ENCODE data around the gene SNRPD2.

SNRPD2 gene

DNA sequence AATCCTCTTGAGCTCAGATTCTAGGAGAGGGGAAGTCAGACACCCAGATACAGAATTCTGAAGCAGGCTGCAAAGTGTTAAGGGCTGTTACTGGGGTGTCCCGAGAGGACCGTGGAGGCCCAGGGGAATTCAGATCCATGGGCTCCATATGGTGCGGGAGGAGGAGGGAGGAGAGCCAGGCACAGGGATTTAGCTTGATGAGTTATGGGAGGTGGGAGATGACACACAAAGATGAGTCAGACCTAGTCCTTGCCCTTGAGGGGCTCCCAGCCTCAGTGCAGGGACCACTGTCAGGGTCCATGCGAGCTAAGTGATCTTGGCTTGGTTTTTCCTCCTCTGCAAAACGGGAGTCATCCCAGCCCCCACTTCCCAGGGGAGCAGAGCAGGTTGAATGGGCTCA lies 38.1 kb downstream of the SNRPD2 start:
- no peak for DNase-seq

DNA sequence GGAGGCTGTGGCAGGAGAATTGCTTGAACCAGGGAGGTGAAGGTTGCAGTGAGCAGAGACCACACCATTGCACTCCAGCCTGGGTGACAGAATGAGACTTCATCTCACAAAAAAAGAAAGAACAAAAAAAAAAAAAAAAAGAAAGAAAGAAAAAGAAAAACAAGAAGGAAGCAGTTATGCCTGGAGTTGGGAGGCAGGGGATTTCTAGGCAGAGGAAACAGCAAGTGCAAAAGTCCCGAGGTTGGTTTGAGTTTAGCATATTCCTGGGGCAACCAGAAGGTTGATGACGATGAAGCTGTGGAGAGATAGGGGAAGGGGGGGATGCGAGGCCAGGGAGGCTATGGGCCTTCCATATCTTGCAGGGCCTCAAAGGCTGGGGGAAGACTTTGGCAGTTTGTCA lies 41.0 kb downstream of the SNRPD2 start:
- DNase-seq, result no peak

DNA sequence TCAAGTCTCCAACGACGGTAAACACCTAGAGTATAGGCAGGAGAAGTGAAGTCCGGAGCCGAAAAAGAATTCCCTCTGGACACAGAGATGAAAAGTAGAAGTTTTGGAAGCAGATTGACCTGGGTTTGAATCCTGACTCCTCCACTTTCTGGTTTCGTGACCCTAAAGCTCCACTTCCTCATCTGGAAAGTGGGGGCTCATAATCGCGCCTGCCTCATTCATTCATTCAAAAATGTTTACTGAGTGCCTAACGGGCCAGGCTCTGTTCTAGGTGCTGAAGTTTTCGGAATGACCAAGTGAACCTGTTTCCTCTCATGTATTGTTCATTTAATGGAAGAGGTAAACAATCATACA lies 45.4 kb downstream of the SNRPD2 start:
- no peak for DNase-seq

DNA sequence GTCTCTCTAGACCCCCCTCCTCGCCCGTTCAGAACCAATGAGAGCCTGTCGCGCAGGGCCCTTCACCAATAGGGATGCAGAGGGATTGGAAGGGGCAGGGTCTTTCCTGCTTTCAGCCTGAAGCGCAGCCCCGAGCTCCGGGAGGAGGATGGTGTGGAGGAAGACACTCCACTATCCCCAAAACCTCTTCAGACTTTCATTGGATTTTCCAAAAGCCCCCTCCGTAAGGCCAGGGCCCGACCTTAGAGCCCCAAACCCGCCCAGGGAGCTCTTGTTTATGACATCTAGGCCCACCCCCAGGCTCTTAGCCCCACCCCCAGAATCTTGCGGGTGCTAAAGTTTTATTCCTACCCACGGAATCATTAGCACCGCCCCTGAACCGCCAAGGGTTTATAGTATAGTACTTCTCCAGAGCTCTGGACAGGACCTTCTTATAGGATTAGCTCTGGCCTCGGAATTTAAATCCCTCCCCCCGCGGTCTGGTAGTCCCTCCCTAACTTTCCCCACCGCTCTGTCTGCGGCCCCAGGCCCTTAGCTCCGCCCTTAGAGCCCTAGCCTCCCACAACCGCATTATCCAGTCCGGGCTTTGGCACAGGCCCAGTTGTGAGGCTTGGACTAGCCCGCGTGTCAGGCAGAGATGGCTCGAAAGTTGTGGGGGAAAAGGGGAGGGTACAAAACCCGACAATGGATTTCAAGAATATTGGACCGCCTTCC lies 46.0 kb downstream of the SNRPD2 start:
- DNase-seq, result peak; percentile 83

DNA sequence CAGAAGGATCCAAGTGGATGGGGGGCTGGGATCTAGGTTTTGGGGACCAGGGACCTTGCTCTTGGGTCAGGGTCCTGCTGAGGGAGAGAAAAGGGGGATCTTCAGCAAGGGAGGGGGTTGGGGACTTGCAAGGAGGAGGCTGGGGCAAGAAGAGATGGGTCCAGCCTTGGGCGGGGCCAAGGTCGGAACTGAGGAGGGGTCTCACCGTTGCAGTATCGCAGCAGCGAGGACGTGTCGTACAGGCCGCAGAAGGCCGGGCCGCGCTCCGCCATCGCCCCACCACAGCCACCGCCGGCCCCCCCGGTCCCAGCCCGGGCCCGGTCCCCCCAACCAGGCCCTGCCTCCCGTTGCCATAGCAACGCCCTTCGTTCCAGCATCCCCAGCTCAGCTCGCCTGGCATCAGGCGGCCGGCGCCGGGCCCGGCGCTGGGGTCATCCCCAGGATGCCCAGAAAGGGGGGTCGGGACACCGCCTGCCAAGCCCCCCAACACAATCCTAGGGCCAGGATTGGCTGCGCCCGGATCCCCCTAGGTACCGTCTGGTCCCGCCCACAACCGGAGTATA lies 46.6 kb downstream of the SNRPD2 start:
- DNase-seq, result no peak

DNA sequence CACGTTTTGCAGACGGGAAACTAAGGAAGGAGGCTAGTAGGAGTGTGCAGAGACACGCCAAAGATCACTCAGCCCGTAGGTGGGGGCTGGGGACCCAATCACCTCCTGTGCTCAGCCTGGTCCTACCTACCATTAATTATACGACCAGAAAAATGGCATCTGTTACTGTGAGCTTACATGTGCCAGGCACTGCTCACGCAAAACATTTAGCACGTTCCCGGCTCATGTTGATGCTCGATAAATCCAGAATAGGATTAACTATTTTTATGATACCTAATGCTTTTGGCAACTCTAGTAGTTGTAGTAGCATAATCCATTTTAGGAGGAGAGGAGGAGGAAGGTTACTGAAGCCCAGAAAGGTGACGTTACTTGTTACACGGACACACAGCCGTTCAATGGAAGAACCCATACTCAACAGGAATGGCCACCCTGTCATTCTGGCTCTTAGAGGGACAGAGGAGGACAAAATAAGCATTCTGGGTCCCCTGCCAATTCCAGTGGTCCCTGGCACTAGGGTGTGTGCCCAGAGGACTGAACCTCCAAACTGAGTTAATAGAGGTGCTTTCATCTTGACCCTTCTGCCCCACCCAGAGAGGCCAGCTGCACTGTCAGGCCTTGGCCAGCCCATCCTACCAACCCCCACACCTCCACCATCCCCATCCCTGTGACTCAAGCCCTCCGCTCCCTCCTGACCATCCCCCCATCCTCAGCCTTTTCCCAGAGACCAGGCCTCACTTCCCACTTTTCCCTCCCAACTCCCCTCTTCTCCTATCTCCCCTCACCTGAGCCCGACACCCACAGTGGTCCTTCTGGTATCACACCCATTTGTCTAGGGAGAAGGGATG lies 47.6 kb downstream of the SNRPD2 start:
- no peak for DNase-seq

DNA sequence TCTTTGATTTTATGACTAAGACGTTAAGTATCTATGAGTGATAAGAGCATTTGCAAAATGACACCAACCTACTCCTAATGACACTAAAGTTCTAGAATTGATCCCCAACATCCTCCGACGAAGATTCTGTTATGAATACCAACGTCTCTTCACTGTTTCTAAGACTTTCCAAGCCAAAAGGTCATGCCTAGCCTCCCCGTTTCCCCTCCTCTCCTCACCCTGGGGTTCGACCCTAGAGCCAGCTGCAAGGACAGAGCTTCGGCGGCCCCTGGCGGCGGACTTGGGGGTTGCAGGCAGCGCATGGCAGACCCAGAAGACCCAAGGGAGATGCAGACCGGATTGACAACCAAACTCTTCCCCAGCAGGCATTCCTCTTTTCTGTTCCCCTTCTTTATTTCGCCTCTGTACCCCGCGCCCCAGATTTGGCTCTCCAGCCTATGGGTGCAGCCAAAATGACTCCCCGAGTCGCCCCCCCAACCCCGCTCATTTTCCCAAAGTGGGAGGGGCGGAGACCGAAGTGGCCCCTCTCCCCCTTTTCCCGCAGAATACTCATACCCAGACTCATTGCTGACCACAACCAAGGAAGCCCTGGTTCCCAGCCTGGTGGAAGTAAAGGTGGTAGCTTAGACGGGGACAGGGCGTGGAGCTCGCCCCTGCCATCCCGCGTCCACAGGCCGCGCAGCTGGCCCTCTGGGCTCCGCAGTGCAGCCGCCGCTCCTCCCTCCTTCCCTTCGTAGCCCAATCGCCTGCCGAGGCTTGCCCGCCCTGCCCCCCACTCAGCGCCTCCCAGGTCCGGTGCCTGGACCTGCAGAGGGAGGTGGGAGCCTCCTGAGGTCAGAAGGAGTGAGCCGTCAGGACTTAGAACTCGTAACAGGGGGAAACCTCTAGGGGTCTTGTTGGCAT lies 48.5 kb downstream of the SNRPD2 start:
- peak; percentile 92 for DNase-seq

DNA sequence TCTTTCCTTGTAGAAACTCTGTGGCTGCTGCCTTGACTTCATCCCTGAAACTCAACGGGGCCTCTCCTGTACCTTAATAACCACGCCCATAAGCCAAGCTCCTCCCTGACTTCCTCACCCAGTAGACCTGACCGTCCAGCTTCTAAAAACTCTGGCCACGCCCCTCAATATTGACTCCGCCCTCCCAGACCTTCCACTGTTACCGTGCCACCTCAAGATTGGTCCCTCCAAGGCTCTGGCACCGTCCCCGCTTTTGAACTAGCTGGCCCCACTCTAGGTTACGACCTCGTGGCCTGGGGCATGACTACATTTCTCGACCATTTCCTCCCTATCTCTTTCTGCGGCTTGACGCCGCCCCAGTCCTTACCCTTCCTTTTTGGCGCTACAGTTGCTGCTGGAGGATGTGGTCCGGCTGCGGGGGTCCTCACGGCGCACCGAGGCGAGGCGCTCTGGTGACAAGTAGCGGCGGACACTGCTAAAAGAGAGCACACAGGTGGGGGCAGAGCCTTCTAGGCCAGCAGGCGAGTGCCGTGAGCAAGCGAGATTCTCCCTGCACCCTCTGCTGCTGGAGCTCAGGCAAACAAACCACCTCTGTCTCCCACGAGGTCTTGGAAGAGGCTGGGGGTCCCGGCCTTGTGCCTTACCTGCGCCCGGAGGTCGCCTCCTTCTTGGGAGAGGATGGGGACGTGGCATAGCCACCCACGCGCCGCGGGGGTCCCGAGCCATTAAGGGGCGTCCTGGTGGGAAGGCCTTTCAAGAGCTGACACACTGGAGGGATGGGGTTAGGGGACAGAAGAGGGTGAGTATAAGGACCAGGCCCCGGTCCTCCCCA lies 50.3 kb downstream of the SNRPD2 start:
- DNase-seq, result peak; percentile 77

DNA sequence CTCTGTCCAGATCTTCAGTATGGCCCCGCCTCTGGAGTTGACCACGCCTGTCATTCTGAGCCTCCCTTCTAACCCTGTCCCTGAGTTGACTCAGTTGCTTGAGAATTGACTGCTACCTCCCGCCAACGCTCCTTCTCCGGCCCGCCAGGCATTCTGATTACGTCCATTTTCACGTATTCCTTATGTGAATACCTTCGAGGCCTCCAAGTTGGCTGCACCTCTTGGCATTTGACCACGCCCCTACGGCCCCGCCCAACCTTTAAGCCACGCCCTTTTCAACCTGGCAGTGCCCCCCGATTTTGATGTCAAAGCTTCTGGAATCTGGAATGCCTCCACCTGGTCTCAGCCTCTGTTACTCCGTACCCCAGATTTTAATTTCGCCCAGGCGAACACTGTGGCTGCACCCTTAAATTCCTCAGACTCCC lies 50.9 kb downstream of the SNRPD2 start:
- DNase-seq, result peak; percentile 23

DNA sequence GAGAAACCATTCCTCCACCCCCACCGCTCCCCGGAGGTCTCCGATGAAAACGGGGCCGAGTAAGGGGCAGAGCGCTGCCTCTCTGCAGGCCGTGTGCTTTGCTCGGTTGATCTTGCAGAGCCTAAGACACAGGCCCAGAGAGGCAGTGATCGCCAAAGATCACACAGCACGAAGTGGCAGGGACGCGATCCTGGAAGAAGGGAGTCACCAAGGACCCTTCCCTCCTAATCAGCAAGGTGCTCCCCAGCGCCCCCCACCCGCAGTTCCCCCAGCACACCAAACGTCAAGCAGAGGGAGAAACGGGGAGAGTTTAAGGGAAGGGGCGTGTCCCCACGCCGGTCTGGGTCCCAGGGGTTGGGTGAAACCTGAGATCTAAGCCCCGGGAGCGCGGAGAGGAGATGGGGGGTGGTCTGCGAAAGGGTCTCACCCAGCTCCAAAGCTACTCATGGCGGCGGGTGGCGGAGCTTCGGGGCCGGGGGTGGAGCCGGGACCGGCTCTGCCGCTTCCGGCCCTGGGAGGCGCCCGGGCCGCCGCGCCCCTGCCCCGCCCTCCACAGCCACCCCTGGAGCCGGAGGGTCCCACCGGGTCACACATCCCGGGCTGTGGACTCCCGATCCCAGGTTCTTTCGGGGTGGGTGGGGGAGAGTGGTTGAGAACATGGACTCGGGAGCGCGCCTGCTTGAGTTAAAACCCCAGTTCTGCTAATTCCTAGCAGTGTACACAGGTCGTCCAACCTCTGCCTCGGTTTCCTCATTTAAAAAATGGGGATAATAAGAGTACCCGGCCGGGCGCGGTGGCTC lies 52.6 kb downstream of the SNRPD2 start, which contains the start of gene EML2:
TSS of gene EML2 (minus strand) at position 468 of the 800 bp plus-strand sequence. CDS start at position 447, 21 bp downstream.
- peak; percentile 69 for DNase-seq

DNA sequence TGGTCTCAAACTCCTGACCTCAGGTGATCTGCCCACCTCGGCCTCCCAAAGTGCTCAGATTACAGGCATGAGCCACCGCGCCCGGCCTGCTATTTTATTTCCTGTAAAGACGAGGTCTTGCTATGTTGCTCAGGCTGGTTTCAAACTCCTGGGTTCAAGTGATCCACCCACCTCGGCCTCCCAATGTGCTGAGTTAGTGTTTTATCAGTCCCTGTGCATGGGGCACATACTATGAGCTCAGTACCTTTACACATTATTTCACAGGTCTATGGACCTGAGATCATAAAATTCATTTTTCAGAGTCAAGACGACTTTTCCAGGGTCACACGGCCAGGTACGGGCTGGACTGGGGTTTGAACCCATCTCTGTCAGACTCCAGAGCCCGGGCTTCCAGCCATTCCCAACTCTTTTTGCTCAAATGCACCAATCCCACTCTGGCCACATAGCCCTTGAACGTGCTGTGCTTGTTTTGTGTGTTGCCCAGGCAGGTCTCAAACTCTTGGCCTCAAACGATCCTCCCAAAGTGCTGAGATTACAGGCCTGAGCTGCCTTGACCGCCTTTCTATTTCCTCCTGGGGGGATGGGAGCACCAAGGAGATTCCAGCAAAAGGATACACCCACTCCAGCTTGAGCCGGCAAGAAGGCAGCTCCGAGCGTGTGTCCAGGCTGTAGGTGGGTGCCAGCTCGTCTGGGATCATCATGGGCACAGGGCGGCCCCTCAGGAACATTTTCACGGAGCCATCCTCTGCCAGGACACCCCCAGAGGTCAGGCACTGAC lies 53.7 kb downstream of the SNRPD2 start:
- no peak for DNase-seq
